Subcutaneous preadipocyte (primary cell): ENCODE measurements around the gene NAT9. TPM values are rescaled to one million over a fixed set of nuclear protein-coding genes. Genes with fewer than 3 reads are reported as not detected.

Source experiments
- total RNA-seq: library from RNA; depleted of rRNA; stranded (reverse); fragments of >200 nt; gene quantifications from 2 replicates; pipeline ENCODE4 v1.2.3, GENCODE V29; 2012

Gene NAT9, protein sequence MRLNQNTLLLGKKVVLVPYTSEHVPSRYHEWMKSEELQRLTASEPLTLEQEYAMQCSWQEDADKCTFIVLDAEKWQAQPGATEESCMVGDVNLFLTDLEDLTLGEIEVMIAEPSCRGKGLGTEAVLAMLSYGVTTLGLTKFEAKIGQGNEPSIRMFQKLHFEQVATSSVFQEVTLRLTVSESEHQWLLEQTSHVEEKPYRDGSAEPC
- 22.4 and 26.4 TPM in 2 replicates for total RNA-seq

DNA sequence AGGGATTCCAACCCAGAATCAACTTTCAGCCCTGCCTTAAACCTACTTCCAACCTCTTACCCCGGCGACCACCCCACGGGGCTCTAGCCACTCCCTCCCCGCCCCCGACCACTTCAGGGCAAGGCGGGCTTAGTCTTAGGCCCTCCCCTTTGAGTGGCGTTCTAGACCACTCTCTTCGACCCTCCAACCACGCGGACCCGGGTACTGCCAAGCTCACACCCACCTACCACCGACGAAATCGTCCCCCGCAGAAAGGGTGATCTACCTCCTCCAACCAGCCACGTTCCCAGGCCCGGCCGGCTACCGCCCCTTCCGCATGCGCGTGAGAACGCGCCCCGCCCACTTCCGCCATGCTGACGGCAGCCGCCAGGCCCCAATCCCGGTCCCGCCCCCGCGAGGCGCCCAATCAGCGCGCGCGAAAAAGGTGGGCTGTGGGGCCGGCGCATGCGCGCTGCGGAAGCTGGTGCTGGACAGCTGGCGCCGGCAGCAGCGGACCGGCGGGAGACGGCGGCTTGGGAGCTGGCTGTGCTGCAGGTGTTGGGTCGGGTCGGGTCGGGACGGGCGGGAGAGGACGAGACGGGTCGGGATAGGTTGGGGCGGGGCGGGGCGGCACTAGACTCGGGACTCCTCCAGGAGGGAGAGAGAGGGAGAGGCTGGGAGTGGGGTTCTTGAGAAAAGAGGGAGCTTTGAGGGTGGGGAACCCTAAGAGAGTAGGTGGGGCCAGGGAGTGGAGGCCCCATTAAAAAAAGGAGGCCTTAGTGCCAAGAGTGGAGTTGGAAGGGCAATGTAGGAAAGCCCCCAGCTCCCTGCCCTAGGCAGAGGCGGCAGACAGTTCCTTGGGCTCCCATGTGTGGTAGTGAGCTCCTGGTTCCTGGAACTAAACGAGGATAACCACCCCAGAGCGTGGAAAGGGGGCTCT, at the start of gene NAT9:
Gene NAT9, minus strand, starts transcription at position 302 of the 919 bp plus-strand sequence. CDS start 647 bp downstream, outside the sequence.

GRCh38 chr17:74748529-74749278, 27.4 kb downstream of the NAT9 start, which contains the start of gene NHERF1:
NHERF1 (plus strand) TSS chr17:74748628; CDS start chr17:74748847, 219 bp downstream.

GRCh38 chr17:74736513-74737298, 39.4 kb downstream of the NAT9 start, which contains the start of gene RAB37:
RAB37 (plus strand) TSS chr17:74737256; CDS start chr17:74737273, 17 bp downstream.

Other genes starting within 250 kb of the NAT9 start
- gene CD300LB, start 244.9 kb downstream of the NAT9 start, total RNA-seq = not detected in 2 replicates
- not detected in 2 replicates for gene CD300C, start 230.2 kb downstream of the NAT9 start, total RNA-seq
- gene CD300H, start 208.8 kb downstream of the NAT9 start, total RNA-seq = not detected in 2 replicates
- gene CD300LD, start 184.1 kb downstream of the NAT9 start, total RNA-seq = not detected in 2 replicates
- gene CD300E, start 152.6 kb downstream of the NAT9 start, total RNA-seq = not detected in 2 replicates
- gene CD300LF, start 63.4 kb downstream of the NAT9 start, total RNA-seq = not detected in 2 replicates
- gene RAB37, start 39.1 kb downstream of the NAT9 start, total RNA-seq = under 0.01 and 0.20 TPM in 2 replicates
- gene NHERF1, start 27.7 kb downstream of the NAT9 start, total RNA-seq = 12.1 and 22.7 TPM in 2 replicates
- gene GRIN2C, start 83.5 kb upstream of the NAT9 start, total RNA-seq = under 0.01 TPM in 1 of 2 replicates, not detected in the other
- 24.8 and 27.2 TPM in 2 replicates for gene FDXR, start 96.6 kb upstream of the NAT9 start, total RNA-seq
- not detected in 2 replicates for gene FADS6, start 117.3 kb upstream of the NAT9 start, total RNA-seq
- not detected in 2 replicates for gene USH1G, start 146.9 kb upstream of the NAT9 start, total RNA-seq
- not detected in 2 replicates for gene OTOP2, start 147.9 kb upstream of the NAT9 start, total RNA-seq
- gene OTOP3, start 159.6 kb upstream of the NAT9 start, total RNA-seq = not detected in 2 replicates
- gene HID1, start 196.4 kb upstream of the NAT9 start, total RNA-seq = not detected in 2 replicates
- gene CDR2L, start 211.3 kb upstream of the NAT9 start, total RNA-seq = 15.1 and 15.8 TPM in 2 replicates
- gene MRPL58, start 236.3 kb upstream of the NAT9 start, total RNA-seq = 28.9 and 33.8 TPM in 2 replicates